HepG2 (cell line): ENCODE measurements around the gene PLCB1.

Experiments used
- CBFB ChIP-seq: sonication (generic); formaldehyde crosslinking; IDR thresholded peaks from 2 replicates; pipeline ENCODE4 v1.4.0; 2020; ENCODE audit warnings: missing genetic modification reagents
- EZH2 ChIP-seq: conservative IDR thresholded peaks from 2 replicates; pipeline ENCODE4 v1.6.1; 2012; ENCODE audit warnings: mild to moderate bottlenecking, low read depth, low read length, moderate library complexity
- KDM1A ChIP-seq: IDR thresholded peaks from 2 replicates; pipeline ENCODE4 v1.6.1; 2016; ENCODE audit warnings: missing compliant biosample characterization
- ZNF460 ChIP-seq: sonication (generic); formaldehyde crosslinking; IDR thresholded peaks from 2 replicates; pipeline ENCODE4 v1.5.1; 2020; ENCODE audit warnings: missing genetic modification reagents, mild to moderate bottlenecking, borderline replicate concordance
- ZNF879 ChIP-seq: sonication (generic); formaldehyde crosslinking; IDR thresholded peaks from 2 replicates; pipeline ENCODE4 v1.8.1; 2023; ENCODE audit warnings: missing genetic modification reagents
- TF ChIP-seq, protein P1 (sequence below): sonication (generic); formaldehyde crosslinking; IDR thresholded peaks from 2 replicates; pipeline ENCODE4 v1.4.0; 2020; ENCODE audit warnings: missing genetic modification reagents, borderline replicate concordance
- TF ChIP-seq, protein P2 (sequence below): sonication (generic); formaldehyde crosslinking; IDR thresholded peaks from 2 replicates; pipeline ENCODE4 v1.4.0; 2020; ENCODE audit warnings: missing genetic modification reagents; ENCODE audit errors: not compliant biosample characterization
- TF ChIP-seq, protein P3 (sequence below): IDR thresholded peaks from 2 replicates; pipeline ENCODE4 v1.6.1; 2016; ENCODE audit warnings: low read depth

DNA sequence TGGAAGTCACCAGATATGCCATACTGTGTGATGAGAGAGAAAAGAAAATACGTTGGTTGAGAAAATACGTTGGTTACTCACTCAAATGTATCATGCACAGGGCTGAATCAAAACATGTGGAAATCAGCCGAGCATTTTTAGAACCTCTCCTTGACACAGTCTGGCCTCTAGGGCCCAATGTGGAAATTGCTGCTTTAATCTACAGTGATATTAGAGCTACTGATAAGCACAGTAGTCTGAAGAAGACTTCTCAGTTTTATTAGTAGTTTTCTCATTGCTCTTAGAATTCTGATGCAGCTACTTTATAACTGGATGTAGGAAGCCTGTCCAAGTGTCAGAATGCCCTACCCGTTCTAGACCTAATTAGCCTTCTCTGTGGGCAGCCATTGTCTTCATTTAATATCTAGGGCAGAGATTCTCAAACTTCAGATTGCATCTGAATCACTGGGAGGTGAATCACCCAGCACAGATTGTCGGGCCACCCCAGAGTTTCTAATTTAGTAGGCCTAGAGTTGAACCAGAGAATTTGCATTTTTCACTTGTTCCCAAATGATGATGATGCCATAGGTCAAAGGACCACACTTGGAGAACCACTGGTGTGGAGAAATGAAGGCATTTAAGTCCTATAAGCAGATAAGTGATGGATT lies 229.1 kb downstream of the PLCB1 start:
- TF ChIP-seq ZNF460 (CRISPR knock-in tag) (no peak), ZNF879 (CRISPR knock-in tag) (no peak), CBFB (no peak), KDM1A (CRISPR knock-in tag) (no peak), EZH2 (no peak)
- TF ChIP-seq, protein P1, sequence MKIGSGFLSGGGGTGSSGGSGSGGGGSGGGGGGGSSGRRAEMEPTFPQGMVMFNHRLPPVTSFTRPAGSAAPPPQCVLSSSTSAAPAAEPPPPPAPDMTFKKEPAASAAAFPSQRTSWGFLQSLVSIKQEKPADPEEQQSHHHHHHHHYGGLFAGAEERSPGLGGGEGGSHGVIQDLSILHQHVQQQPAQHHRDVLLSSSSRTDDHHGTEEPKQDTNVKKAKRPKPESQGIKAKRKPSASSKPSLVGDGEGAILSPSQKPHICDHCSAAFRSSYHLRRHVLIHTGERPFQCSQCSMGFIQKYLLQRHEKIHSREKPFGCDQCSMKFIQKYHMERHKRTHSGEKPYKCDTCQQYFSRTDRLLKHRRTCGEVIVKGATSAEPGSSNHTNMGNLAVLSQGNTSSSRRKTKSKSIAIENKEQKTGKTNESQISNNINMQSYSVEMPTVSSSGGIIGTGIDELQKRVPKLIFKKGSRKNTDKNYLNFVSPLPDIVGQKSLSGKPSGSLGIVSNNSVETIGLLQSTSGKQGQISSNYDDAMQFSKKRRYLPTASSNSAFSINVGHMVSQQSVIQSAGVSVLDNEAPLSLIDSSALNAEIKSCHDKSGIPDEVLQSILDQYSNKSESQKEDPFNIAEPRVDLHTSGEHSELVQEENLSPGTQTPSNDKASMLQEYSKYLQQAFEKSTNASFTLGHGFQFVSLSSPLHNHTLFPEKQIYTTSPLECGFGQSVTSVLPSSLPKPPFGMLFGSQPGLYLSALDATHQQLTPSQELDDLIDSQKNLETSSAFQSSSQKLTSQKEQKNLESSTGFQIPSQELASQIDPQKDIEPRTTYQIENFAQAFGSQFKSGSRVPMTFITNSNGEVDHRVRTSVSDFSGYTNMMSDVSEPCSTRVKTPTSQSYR (CRISPR knock-in tag) = no peak
- TF ChIP-seq, protein P2, sequence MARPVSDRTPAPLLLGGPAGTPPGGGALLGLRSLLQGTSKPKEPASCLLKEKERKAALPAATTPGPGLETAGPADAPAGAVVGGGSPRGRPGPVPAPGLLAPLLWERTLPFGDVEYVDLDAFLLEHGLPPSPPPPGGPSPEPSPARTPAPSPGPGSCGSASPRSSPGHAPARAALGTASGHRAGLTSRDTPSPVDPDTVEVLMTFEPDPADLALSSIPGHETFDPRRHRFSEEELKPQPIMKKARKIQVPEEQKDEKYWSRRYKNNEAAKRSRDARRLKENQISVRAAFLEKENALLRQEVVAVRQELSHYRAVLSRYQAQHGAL (CRISPR knock-in tag) = no peak
- TF ChIP-seq, protein P3, sequence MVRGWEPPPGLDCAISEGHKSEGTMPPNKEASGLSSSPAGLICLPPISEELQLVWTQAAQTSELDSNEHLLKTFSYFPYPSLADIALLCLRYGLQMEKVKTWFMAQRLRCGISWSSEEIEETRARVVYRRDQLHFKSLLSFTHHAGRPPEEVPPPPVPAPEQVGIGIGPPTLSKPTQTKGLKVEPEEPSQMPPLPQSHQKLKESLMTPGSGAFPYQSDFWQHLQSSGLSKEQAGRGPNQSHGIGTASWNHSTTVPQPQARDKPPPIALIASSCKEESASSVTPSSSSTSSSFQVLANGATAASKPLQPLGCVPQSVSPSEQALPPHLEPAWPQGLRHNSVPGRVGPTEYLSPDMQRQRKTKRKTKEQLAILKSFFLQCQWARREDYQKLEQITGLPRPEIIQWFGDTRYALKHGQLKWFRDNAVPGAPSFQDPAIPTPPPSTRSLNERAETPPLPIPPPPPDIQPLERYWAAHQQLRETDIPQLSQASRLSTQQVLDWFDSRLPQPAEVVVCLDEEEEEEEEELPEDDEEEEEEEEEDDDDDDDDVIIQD (CRISPR knock-in tag) = no peak
